GM19099 (cell line): ENCODE data around the gene DESI1.

Experiments
- POLR2A ChIP-seq: IDR thresholded peaks from 3 replicates; pipeline ENCODE4 v1.6.1; 2011; ENCODE audit warnings: low read depth; ENCODE audit not compliant: insufficient read length; ENCODE audit errors: extremely low read depth

Gene DESI1

DNA sequence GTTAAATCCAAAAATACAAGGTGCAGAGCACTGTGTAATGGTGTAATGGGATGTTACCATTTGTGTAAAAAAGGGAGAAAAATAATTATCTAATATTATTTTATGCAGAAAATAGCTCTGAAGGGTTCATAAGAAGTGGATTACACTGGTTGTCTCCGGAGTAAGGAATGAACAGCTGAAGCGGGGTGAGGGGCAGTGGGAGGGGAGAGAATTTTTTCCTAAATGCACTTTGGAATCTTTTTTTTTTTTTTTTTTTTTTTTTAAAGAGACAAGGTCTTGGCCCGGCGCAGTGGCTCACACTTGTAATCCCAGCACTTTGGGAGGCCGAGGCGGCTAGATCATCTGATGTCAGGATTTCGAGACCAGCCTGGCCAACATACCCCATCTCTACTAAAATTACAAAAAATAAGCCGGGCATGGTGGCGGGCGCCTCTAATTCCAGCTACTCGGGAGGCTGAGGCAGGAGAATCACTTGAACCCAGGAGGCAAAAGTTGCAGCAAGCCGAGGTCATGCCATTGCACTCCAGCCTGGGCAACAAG lies 69.8 kb downstream of the DESI1 start:
- TF ChIP-seq POLR2A: no peak

GRCh38 chr22:41548830-41549211 lies 72.0 kb downstream of the DESI1 start:
- TF ChIP-seq POLR2A: no peak
